H1 (cell line): ENCODE measurements around the gene USP36. TPM values are rescaled to one million over a fixed set of nuclear protein-coding genes. Genes with fewer than 3 reads are reported as not detected.

Experiments used
- CTCF ChIA-PET: fragments of 300-600 bp; sonication (Branson Sonifier 250); formaldehyde crosslinking; loops from one replicate; lab custom pipeline; 2021; ENCODE audit not compliant: partially characterized antibody; lab: Charles Lee
- POLR2A ChIA-PET: fragments of 300-600 bp; sonication (Branson Sonifier 250); formaldehyde crosslinking; loops from one replicate; lab custom pipeline; 2021; ENCODE audit warnings: inconsistent platforms; ENCODE audit not compliant: partially characterized antibody; lab: Charles Lee
- DNase-seq, 2 experiments: peaks; one replicate each; pipeline versions ENCODE4 v3.0.0 to v3.0.0-alpha.2; 2010 to 2022; ENCODE audit warnings: low spot score in 2 of 2, low read depth in 1 of 2, mixed read lengths in 1 of 2
- FAIRE-seq: peaks from 2 replicates; lab custom pipeline; 2011; peaks lifted over from hg19 to GRCh38; lab: Jason Lieb, UNC
- H2AFZ ChIP-seq: 2 replicates; pipeline ENCODE4 v1.8.1; 2012; ENCODE audit warnings: low read length, inconsistent platforms
- H2AK5ac ChIP-seq: 2 replicates; pipeline ENCODE4 v1.6.1; 2013; ENCODE audit warnings: low read depth, low read length
- H2BK120ac ChIP-seq: replicated peaks from 2 replicates; pipeline ENCODE3; 2013; ENCODE audit warnings: low read depth, low read length, inconsistent platforms
- H2BK12ac ChIP-seq: 2 replicates; pipeline ENCODE4 v1.6.1; 2013; ENCODE audit warnings: low read depth, low read length
- H2BK15ac ChIP-seq: 2 replicates; pipeline ENCODE4 v1.6.1; 2013; ENCODE audit warnings: low read length
- H2BK20ac ChIP-seq: 2 replicates; pipeline ENCODE4 v1.6.1; 2013; ENCODE audit warnings: low read length
- H2BK5ac ChIP-seq: 2 replicates; pipeline ENCODE4 v1.6.1; 2013; ENCODE audit warnings: low read depth, low read length
- H3K14ac ChIP-seq: 2 replicates; pipeline ENCODE4 v1.6.1; 2013; ENCODE audit warnings: inconsistent platforms; ENCODE audit not compliant: insufficient read length
- H3K18ac ChIP-seq: 2 replicates; pipeline ENCODE4 v1.6.1; 2013; ENCODE audit warnings: low read length; ENCODE audit errors: extremely low read depth
- H3K23ac ChIP-seq: 2 replicates; pipeline ENCODE4 v1.6.1; 2013; ENCODE audit warnings: inconsistent platforms; ENCODE audit not compliant: insufficient read length
- H3K23me2 ChIP-seq: 2 replicates; pipeline ENCODE4 v1.6.1; 2013; ENCODE audit warnings: low read depth, low read length
- H3K27ac ChIP-seq: 2 replicates; pipeline ENCODE4 v1.6.1; 2011; ENCODE audit warnings: low read depth, low read length, inconsistent platforms
- H3K27me3 ChIP-seq, 4 experiments: replicated peaks in 1 of 4; 1 replicate in 1 of 4; 2 replicates in 3 of 4; pipeline versions ENCODE4 v1.6.1 to v1.8.1; 2011 to 2013; ENCODE audit warnings: low read length in 3 of 4, mild to moderate bottlenecking in 3 of 4, inconsistent platforms in 2 of 4, mixed read lengths in 2 of 4, moderate library complexity in 1 of 4; ENCODE audit not compliant: control insufficient read depth in 3 of 4, insufficient read depth in 3 of 4; ENCODE audit errors: extremely low read depth in 1 of 4
- H3K36me3 ChIP-seq, 4 experiments: 2 replicates each; pipeline versions ENCODE4 v1.6.1 to v1.8.1; 2011 to 2013; ENCODE audit warnings: mild to moderate bottlenecking in 4 of 4, low read length in 3 of 4, moderate library complexity in 2 of 4, control low read depth in 1 of 4, inconsistent platforms in 1 of 4; ENCODE audit not compliant: insufficient read depth in 4 of 4, control insufficient read depth in 2 of 4
- H3K4ac ChIP-seq: replicated peaks from 2 replicates; pipeline ENCODE3; 2013; ENCODE audit warnings: low read length, low read depth, mixed read lengths, inconsistent platforms; ENCODE audit not compliant: insufficient read length
- H3K4me1 ChIP-seq, 4 experiments: replicated peaks in 1 of 4; 1 replicate in 1 of 4; 2 replicates in 3 of 4; pipeline versions ENCODE4 v1.6.1 to v1.8.1; 2011 to 2013; ENCODE audit warnings: low read length in 3 of 4, inconsistent platforms in 2 of 4, mixed read lengths in 1 of 4; ENCODE audit not compliant: insufficient read depth in 4 of 4, control insufficient read depth in 3 of 4
- H3K4me2 ChIP-seq, 2 experiments: 2 replicates each; pipeline versions ENCODE4 v1.6.1 to v1.8.1; 2011 to 2013; ENCODE audit warnings: low read depth in 2 of 2, low read length in 2 of 2, control low read depth in 1 of 2, inconsistent platforms in 1 of 2, mild to moderate bottlenecking in 1 of 2; ENCODE audit not compliant: insufficient read depth in 1 of 2
- H3K4me3 ChIP-seq, 4 experiments: fragments of 200-600, 300-600 bp in 1 of 4; sonication (generic), shearing (Covaris generic), sonication (Bioruptor Twin) in 1 of 4; 2 replicates each; pipeline versions ENCODE4 v1.5.1 to v1.8.1; 2011 to 2016; ENCODE audit warnings: low read length in 4 of 4, low read depth in 3 of 4, control low read depth in 2 of 4, inconsistent platforms in 2 of 4, mild to moderate bottlenecking in 2 of 4, mixed read lengths in 1 of 4, moderate library complexity in 1 of 4; ENCODE audit not compliant: insufficient read depth in 2 of 4; ENCODE audit errors: extremely low read depth in 1 of 4
- H3K56ac ChIP-seq: replicated peaks from 2 replicates; pipeline ENCODE3; 2013; ENCODE audit warnings: low read depth, mild to moderate bottlenecking, mixed read lengths, low read length, inconsistent platforms; ENCODE audit not compliant: insufficient read length
- H3K79me1 ChIP-seq: 2 replicates; pipeline ENCODE4 v1.6.1; 2013; ENCODE audit warnings: low read depth, low read length, control low read depth
- H3K79me2 ChIP-seq, 2 experiments: 2 replicates each; pipeline versions ENCODE4 v1.6.1 to v1.8.1; 2012 to 2013; ENCODE audit warnings: low read length in 2 of 2, mild to moderate bottlenecking in 2 of 2, inconsistent platforms in 1 of 2; ENCODE audit not compliant: insufficient read depth in 2 of 2, control insufficient read depth in 1 of 2
- H3K9ac ChIP-seq, 4 experiments: replicated peaks in 1 of 4; 1 replicate in 1 of 4; 2 replicates in 3 of 4; pipeline versions ENCODE4 v1.6.1 to v1.8.1; 2011 to 2013; ENCODE audit warnings: low read depth in 3 of 4, low read length in 3 of 4, control low read depth in 2 of 4, mild to moderate bottlenecking in 2 of 4, moderate library complexity in 2 of 4, inconsistent platforms in 1 of 4; ENCODE audit errors: extremely low read depth in 1 of 4
- H3K9me3 ChIP-seq, 2 experiments: 2 replicates each; pipeline versions ENCODE4 v1.6.1 to v1.8.1; 2012 to 2013; ENCODE audit warnings: mild to moderate bottlenecking in 2 of 2, moderate library complexity in 2 of 2, control low read depth in 1 of 2, inconsistent platforms in 1 of 2, low read depth in 1 of 2, low read length in 1 of 2, mixed read lengths in 1 of 2; ENCODE audit not compliant: insufficient read depth in 2 of 2
- H4K20me1 ChIP-seq, 2 experiments: replicated peaks in 1 of 2; 2 replicates each; pipeline versions ENCODE3 to v1.8.1; 2011 to 2013; ENCODE audit warnings: inconsistent platforms in 2 of 2, low read length in 2 of 2, mild to moderate bottlenecking in 1 of 2; ENCODE audit not compliant: insufficient read depth in 2 of 2, control insufficient read depth in 1 of 2
- H4K5ac ChIP-seq: 2 replicates; pipeline ENCODE4 v1.6.1; 2013; ENCODE audit warnings: low read length, low read depth, mixed read lengths, inconsistent platforms; ENCODE audit not compliant: insufficient read length
- H4K8ac ChIP-seq: 2 replicates; pipeline ENCODE4 v1.8.0; 2013; ENCODE audit warnings: mild to moderate bottlenecking, moderate library complexity, low read length, inconsistent platforms; ENCODE audit not compliant: insufficient read depth; ENCODE audit errors: extremely low read depth
- H4K91ac ChIP-seq: replicated peaks from 2 replicates; pipeline ENCODE3; 2013; ENCODE audit warnings: low read length, mixed read lengths, inconsistent platforms; ENCODE audit not compliant: insufficient read length
- KDM4A ChIP-seq: IDR thresholded peaks from one replicate; pipeline ENCODE4 v1.7.1; 2012; ENCODE audit warnings: low read depth, mild to moderate bottlenecking, moderate library complexity, low read length, inconsistent platforms; ENCODE audit not compliant: severe bottlenecking
- TCF12 ChIP-seq: IDR thresholded peaks from 2 replicates; pipeline ENCODE4 v1.6.1; 2011; ENCODE audit warnings: low read depth, mild to moderate bottlenecking, low read length
- WGBS, 2 experiments: shearing (Covaris generic) in 1 of 2; methylation state at CpG; one replicate each; pipeline versions ENCODE4 v1.1.6 to v1.1.7; 2013 to 2015; ENCODE audit warnings: low lambda C conversion rate in 2 of 2, mixed read lengths in 2 of 2, inconsistent platforms in 1 of 2, low coverage in 1 of 2, missing lambda C conversion rate in 1 of 2; ENCODE audit not compliant: insufficient replicate concordance in 2 of 2, insufficient coverage in 1 of 2, insufficient read length in 1 of 2; ENCODE audit errors: extremely low coverage in 1 of 2, missing lambda C conversion rate in 1 of 2; 5-methylcytosine and 5-hydroxymethylcytosine counted together
- polyA plus RNA-seq, 7 experiments: library from polyadenylated mRNA; depleted of rRNA in 3 of 7; stranded (reverse) in 5 of 7; unstranded in 2 of 7; fragments of >200 nt in 5 of 7; fragments of 200-250 nt in 2 of 7; gene quantifications; 1 replicate in 5 of 7; 2 replicates in 1 of 7; 4 replicates in 1 of 7; pipeline versions ENCODE4 v1.2.1 to v1.2.3, GENCODE V29; 2011 to 2013; ENCODE audit warnings: missing spikeins in 2 of 7, mixed read lengths in 2 of 7
- total RNA-seq: library from RNA; stranded (reverse); fragmentation: NEBNext Ultra II Directional; extraction: Animal tissue kit (Norgen Biotek cat#: 25700); gene quantifications from 2 replicates; pipeline ENCODE4 v1.2.1, GENCODE V29; 2021

The USP36 gene
- total and polyA plus RNA-seq, 2 of the 8 experiments (the other 6 are each of a cell fraction or from before 2014, with no cell fraction given) = 40.7 to 67.7 TPM

- Histone ChIP-seq H2AK5ac (no peak overlapping the region), H3K4me1 (no peaks in the 10 kb centered on the region; a peak in 1 of 7 replicates), H2AFZ (no peak overlapping the region), H3K14ac (no peak overlapping the region), H2BK12ac (no peak overlapping the region), H4K5ac (no peak overlapping the region), H3K36me3 (peaks cover 0 to 6% (median 2%) of the 10 kb centered on the region in 4 experiments; a peak in 5 of 8 replicates), H3K23ac (no peak overlapping the region), H3K9ac (no peak overlapping the region), H3K4me3 (no peak overlapping the region), H3K79me1 (no peaks in the 10 kb centered on the region), H3K4ac (no peak overlapping the region), H3K9me3 (no peaks in the 10 kb centered on the region), H2BK20ac (no peak overlapping the region), H2BK120ac (no peak overlapping the region), H2BK5ac (no peak overlapping the region), H3K27ac (no peak overlapping the region), H2BK15ac (no peak overlapping the region), H4K91ac (no peak overlapping the region), H3K18ac (no peak overlapping the region), H3K27me3 (no peaks in the 10 kb centered on the region), H3K56ac (no peak overlapping the region), H4K20me1 (no peaks in the 10 kb centered on the region), H3K23me2 (no peaks in the 10 kb centered on the region), H4K8ac (no peak overlapping the region; the same call in 1 of the 2 replicates), H3K4me2 (no peak overlapping the region)
- ChIA-PET CTCF (interaction anchor here (1.1 to 4.9 kb wide), 4 partner anchors 10 to 245 kb away, joined by 3 to 31 read pairs (median 6); no protein-coding TSS in a partner anchor), POLR2A (interaction anchor here (1.0 to 1.6 kb wide), 2 partner anchors 16 to 28 kb away, joined by 3 read pairs; partner anchors contain the start of gene USP36)
- 95% methylated on average over 23 of the region's 25 CpGs; no CpG with 5 or more reads in 1 of the 2 experiments for WGBS, 2 experiments
- no peak for DNase-seq
- no peak for FAIRE-seq
- TF ChIP-seq KDM4A (no peak), TCF12 (no peak)
- TF ChIP-seq, all 59 proteins: peak for 0
- H3K79me2 ChIP-seq = no peaks in the 10 kb centered on the region
Observed at GRCh38 chr17:78855561-78856165, 15.0 kb upstream of the USP36 start.
